ENCODE results near the gene SLC29A3.

The SLC29A3 gene

GRCh38 chr10:71392791-71393781, 74.0 kb downstream of the SLC29A3 start:
- DNase-seq (ENCODE audit: low spot score), result no peak

GRCh38 chr10:71393841-71394475, 74.9 kb downstream of the SLC29A3 start:
- DNase-seq (ENCODE audit: low spot score), result no peak

GRCh38 chr10:71394926-71395562, 76.0 kb downstream of the SLC29A3 start:
- DNase-seq (ENCODE audit: low spot score), result no peak

GRCh38 chr10:71395621-71396020, 76.6 kb downstream of the SLC29A3 start:
- no peak for DNase-seq (ENCODE audit: low spot score)

GRCh38 chr10:71396084-71396710, 77.1 kb downstream of the SLC29A3 start:
- DNase-seq (ENCODE audit: low spot score), result no peak

DNA sequence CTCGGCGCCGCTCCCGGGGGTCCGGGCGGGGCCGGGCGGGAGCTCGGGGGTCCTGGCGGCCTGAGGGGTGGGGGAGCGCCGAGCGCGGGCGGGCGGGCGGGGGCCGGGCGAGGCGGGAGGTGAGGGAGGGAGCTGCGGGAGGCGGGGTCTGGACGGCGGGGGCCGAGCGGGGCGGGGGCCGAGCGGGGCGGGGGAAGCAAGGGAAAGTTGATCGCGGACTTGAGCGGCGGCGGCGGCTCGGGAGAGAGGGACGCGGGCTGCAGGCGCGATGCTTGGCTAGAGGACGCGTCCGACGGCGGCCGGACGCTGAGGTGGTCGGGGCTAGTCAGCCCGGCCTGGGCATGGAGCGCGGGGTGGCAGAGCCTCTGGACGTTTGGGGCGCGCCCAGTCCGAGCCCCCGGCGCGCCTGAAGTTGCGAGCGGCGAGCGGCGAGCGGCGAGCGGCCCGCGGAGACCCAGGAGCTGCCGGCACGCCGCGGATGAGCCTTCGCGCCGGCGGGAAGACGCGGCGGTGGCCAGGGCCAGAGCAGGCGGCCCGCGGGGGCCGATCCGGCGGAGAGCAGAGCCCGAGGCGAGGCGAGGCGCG, 77.7 kb downstream of the SLC29A3 start, which contains the start of gene CDH23:
TSS of gene CDH23 (plus strand) at position 210 of the 585 bp plus-strand sequence. CDS start 42,912 bp downstream, outside the sequence.
- no peak for DNase-seq (ENCODE audit: low spot score)

GRCh38 chr10:71397296-71398212, 78.5 kb downstream of the SLC29A3 start:
- no peak for DNase-seq (ENCODE audit: low spot score)

DNA sequence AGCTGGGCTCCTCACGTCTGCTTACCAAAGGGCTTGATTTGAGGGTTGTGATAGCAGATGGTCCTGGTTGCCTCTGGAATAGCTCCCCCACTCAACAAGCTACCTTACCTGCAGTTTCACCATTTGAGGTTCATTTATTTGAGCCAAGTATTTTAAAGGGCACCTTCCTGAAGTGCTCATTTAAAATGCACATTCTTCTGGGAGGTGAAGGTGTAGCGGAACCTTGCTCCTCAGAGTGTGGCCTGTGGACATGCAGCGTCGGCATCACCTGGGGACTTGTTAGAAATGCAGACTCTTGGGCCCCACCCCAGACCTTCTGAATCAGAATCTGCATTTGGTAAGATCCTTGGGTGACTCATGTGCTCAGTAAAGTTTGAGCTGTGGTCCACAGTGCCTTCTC, 79.9 kb downstream of the SLC29A3 start:
- DNase-seq (ENCODE audit: low spot score), result no peak

DNA sequence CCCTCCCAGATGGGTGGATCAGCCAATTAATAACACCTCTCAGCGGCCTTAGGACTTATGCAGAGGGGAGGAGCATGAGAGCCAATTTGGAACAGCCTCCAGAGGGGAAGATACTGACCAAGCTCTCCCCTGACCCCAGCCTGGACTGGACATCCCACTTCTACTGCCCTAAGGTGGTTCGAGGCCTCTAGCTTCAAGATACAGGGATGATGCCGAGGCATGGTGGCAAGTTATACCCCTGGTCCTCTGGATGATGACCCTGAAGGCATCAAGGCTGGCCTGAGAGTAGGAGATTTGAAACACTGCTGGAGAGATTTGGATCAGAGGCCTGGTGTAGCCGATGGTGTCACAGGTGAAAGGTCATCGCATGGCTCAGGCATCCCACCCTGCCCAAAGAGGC, 80.9 kb downstream of the SLC29A3 start:
- DNase-seq (ENCODE audit: low spot score), result no peak

DNA sequence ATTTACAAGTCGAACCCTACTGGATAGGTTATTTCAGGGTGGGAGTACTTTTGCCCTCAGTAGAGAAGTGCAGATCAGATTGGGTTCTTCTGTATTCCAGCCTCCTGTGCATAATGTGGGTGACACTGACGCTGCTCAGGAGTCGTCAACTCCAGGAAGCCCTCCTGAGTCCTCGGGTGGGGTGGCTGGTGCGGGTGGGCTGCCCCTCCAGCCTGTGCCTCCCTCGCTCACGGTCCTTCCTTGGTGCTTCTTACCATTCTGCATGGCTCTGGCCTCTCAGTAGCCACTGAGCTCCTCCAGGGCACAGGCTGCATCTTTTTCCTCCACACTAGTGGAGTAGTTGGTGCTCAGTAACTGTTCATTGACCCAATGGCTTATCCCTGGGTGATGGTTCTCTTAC, 82.0 kb downstream of the SLC29A3 start:
- DNase-seq (ENCODE audit: low spot score), result no peak

DNA sequence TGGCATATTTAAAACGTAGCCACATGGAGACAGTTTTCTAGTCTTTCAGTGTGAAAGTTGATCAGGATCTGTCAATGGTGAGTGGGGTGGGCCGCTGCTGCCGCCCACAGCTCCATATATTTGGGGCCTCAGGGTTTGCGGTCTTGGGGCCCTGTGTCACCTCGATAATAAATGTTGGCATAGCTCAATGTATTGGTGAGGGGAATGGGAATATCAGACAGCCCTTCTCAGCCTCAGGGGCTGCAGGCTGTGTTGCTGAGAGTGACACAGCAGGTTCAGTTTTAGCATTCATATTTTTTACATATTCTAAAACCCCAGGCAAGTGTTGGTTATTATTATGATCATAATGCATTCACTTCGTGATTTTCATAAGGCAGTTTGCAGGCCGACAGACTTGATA, 82.9 kb downstream of the SLC29A3 start:
- DNase-seq (ENCODE audit: low spot score), result no peak

DNA sequence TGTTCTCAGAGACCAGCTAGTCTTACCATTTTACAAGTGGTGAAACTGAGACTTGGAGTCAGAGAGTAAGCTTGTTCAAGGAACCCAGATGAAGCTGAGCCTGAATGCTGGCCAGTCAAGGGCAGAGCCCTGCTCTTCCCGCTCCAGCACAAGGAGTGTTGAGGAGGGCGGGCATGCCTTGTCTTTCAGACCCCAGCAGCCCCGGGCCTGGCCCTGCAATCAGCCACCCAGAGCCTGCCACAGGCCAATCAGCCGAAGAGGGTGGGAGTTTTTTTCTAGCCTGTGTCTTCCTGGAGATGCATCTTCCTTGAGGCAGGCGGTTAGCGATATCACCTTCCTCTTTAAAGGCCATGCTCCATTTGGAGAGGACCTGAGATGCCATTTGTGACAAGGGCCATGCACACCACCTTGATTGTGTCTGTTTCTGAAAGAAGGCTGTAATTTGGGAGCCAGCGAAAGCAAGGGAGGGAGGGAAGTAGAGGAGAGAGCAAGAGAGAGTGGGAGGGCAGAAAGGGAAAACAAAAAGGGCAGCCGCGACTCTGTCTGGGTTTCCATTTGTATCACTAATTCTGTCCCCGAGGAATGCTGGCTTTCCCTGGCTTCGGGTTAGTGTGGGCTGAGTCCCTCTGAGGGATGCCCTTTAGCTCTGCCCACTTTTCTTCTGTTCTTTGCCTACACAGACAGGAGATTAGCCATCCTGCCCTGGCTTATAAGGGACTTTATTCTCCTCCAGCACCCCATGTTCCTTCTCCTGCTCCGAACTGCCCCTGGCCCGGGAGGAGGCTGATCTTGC, 85.6 kb downstream of the SLC29A3 start:
- no peak for DNase-seq (ENCODE audit: low spot score)

DNA sequence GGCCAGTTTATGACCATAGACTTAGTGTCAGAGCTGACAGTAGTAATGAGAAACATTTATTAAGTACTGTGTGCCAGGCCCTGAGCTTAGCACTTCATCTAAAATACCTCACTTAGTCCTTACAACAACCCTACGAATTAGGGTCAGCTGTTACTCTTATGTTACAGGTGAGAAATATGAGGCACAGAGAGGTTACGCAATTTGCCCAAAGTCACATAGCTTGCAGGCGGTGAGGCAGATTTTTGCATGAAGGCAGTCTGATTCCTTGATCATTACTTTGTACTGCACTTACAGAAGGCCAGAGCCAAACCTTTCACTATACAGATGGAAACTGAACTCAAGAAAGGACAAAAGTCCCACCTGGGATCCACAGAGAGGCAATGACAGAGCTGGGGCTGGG, 87.8 kb downstream of the SLC29A3 start:
- DNase-seq (ENCODE audit: low spot score), result no peak

GRCh38 chr10:71408436-71409225, 89.6 kb downstream of the SLC29A3 start:
- no peak for DNase-seq (ENCODE audit: low spot score)

DNA sequence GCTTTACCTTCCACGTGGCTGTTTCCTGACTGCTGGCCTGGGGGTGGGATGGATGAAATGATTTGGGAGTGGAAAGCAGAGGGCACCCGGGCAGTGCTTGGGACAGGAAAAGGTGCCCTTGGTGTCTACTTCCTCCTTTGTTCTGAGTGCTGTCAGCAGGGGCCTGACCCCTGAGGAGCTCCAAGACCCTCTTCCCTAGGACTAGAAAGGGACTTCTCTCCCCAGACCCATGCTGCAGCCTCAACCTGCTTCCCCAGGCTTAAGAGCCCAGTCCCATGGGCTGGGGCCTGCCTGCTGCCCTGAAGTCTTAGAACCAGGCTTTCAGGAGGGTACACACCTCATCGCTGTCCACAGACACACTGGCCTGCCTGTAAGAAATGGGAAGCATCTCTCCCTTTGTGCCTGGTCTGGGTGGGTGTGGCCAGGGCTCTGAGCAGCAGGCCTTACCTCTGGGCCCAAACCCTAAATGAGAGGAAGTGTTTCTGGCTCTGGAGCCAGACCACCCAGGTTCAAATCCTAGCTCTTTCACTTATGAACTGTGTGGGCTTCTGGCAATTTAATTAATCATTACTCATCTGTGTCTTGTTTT, 90.6 kb downstream of the SLC29A3 start:
- DNase-seq (ENCODE audit: low spot score), result no peak

All from kidney tubule cell (primary cell).